HL-60 (cell line): ENCODE measurements around the gene CALCB.
"Not testable (repeated sequence)": the region's sequence is repeated elsewhere in the genome, so short reads cannot be mapped to it uniquely, and the experiment has no call there.

ENCODE experiments used
- DNase-seq, 2 experiments: peaks; one replicate each; pipeline ENCODE4 v3.0.0-alpha.2; 2010 to 2020; ENCODE audit warnings: low read depth in 1 of 2, low spot score in 1 of 2
- H3K27ac ChIP-seq: fragments of 250-450 bp; sonication (Bioruptor Pico); replicated peaks from 2 replicates; pipeline ENCODE4 v1.5.1; 2020; ENCODE audit warnings: mild to moderate bottlenecking, moderate library complexity
- H3K27me3 ChIP-seq: fragments of 250-450 bp; sonication (Bioruptor Pico); 2 replicates; pipeline ENCODE4 v1.5.1; 2021; ENCODE audit warnings: mild to moderate bottlenecking, moderate library complexity; ENCODE audit not compliant: insufficient read depth, poor library complexity, severe bottlenecking
- H3K4me3 ChIP-seq: replicated peaks from 2 replicates; pipeline ENCODE4 v1.5.1; 2011; ENCODE audit warnings: mild to moderate bottlenecking, control low read depth, low read length; ENCODE audit not compliant: insufficient read depth
- CTCF ChIP-seq: IDR thresholded peaks from one replicate; pipeline ENCODE4 v1.5.1; 2011; ENCODE audit warnings: low read length, control low read depth, inconsistent platforms; ENCODE audit not compliant: insufficient read depth
- GABPA ChIP-seq: IDR thresholded peaks from 2 replicates; pipeline ENCODE4 v1.6.1; 2012; ENCODE audit warnings: low read depth
- POLR2AphosphoS5 ChIP-seq: IDR thresholded peaks from 2 replicates; pipeline ENCODE4 v1.6.1; 2012; ENCODE audit warnings: low read depth
- REST ChIP-seq: IDR thresholded peaks from 2 replicates; pipeline ENCODE4 v1.6.1; 2012; ENCODE audit warnings: low read depth; ENCODE audit not compliant: insufficient replicate concordance
- SPI1 ChIP-seq: IDR thresholded peaks from 2 replicates; pipeline ENCODE4 v1.6.1; 2012; ENCODE audit warnings: low read depth, mild to moderate bottlenecking, borderline replicate concordance

The CALCB gene

GRCh38 chr11:15045209-15045608 is 28.2 kb upstream of the CALCB start:
- TF ChIP-seq POLR2AphosphoS5 (no peak), REST (no peak), GABPA (no peak), CTCF (no peak), SPI1 (no peak)
- H3K27ac ChIP-seq = no peak overlapping the region
- no peak for DNase-seq
- H3K27me3 ChIP-seq = peaks cover 6% of the 10 kb centered on the region
- H3K4me3 ChIP-seq = no peak overlapping the region

- DNase-seq = no peak
- Histone ChIP-seq H3K27ac (no peak overlapping the region), H3K4me3 (no peak overlapping the region), H3K27me3 (peaks cover 6% of the 10 kb centered on the region)
- TF ChIP-seq GABPA = no peak
- TF ChIP-seq POLR2AphosphoS5 = no peak
- TF ChIP-seq REST = no peak
- TF ChIP-seq SPI1 = no peak
- no peak for TF ChIP-seq CTCF
These were observed 27.5 kb upstream of the CALCB start for GRCh38 chr11:15045891-15046290.

GRCh38 chr11:15046673-15047072 is 26.7 kb upstream of the CALCB start:
- DNase-seq, H3K4me3 ChIP-seq, H3K27me3 ChIP-seq: not testable (repeated sequence)

GRCh38 chr11:15048616-15049015 is 24.8 kb upstream of the CALCB start:
- Histone ChIP-seq H3K27me3 (peaks cover 3% of the 10 kb centered on the region), H3K4me3 (no peak overlapping the region), H3K27ac (no peak overlapping the region)
- no peak for DNase-seq
- TF ChIP-seq POLR2AphosphoS5 = no peak
- no peak for TF ChIP-seq SPI1
- TF ChIP-seq REST = no peak
- TF ChIP-seq CTCF = no peak
- TF ChIP-seq GABPA = no peak

More at GRCh38 chr11:15046673-15047072, 26.7 kb upstream of the CALCB start:
- not testable (repeated sequence) for H3K27ac ChIP-seq
